OCI-LY1 (cell line): ENCODE data around the gene ZBTB5.

Experiments used
- EZH2 ChIP-seq: fragments of 200-600 bp; sonication (generic), shearing (Covaris generic); IDR thresholded peaks from 2 replicates; pipeline ENCODE4 v1.8.0; 2017; ENCODE audit warnings: borderline replicate concordance, mixed run types, mild to moderate bottlenecking, antibody characterized with exemption, low read length, moderate library complexity, mixed read lengths
- TF ChIP-seq, protein P1 (sequence below): fragments of 200-600 bp; sonication (generic), shearing (Covaris generic); IDR thresholded peaks from 2 replicates; pipeline ENCODE4 v1.5.1; 2017; ENCODE audit warnings: mild to moderate bottlenecking, antibody characterized with exemption, low read length, moderate library complexity, mixed read lengths

- TF ChIP-seq, protein P1, sequence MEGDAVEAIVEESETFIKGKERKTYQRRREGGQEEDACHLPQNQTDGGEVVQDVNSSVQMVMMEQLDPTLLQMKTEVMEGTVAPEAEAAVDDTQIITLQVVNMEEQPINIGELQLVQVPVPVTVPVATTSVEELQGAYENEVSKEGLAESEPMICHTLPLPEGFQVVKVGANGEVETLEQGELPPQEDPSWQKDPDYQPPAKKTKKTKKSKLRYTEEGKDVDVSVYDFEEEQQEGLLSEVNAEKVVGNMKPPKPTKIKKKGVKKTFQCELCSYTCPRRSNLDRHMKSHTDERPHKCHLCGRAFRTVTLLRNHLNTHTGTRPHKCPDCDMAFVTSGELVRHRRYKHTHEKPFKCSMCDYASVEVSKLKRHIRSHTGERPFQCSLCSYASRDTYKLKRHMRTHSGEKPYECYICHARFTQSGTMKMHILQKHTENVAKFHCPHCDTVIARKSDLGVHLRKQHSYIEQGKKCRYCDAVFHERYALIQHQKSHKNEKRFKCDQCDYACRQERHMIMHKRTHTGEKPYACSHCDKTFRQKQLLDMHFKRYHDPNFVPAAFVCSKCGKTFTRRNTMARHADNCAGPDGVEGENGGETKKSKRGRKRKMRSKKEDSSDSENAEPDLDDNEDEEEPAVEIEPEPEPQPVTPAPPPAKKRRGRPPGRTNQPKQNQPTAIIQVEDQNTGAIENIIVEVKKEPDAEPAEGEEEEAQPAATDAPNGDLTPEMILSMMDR = no peak
- TF ChIP-seq EZH2 = no peak
These were observed 18.8 kb downstream of the ZBTB5 start for GRCh38 chr9:37446401-37446800.
